PC-9 (cell line): Measurements from ENCODE around the gene SPATS2L. TPM values are rescaled to one million over a fixed set of nuclear protein-coding genes. Genes with fewer than 3 reads are reported as not detected.

Experiments used
- BruUV-seq: library from RNA; stranded (reverse); fragments of 400-500 nt; replicated peaks from 2 replicates; lab custom pipeline; 2021; lab: Mats Ljungman, UMichigan
- CTCF ChIA-PET: fragments of 300-600 bp; sonication (Branson Sonifier 250); formaldehyde crosslinking; loops from one replicate; lab custom pipeline; 2022; ENCODE audit warnings: antibody characterized with exemption; lab: Charles Lee
- POLR2A ChIA-PET: fragments of 300-600 bp; sonication (Branson Sonifier 250); formaldehyde crosslinking; loops from one replicate; lab custom pipeline; 2022; ENCODE audit warnings: antibody characterized with exemption; ENCODE audit not compliant: unreplicated experiment; lab: Charles Lee
- DNase-seq, 2 experiments: peaks; one replicate each; pipeline versions ENCODE4 v3.0.0 to v3.0.0-alpha.2; 2015 to 2022; ENCODE audit warnings: mixed read lengths in 1 of 2
- H2AFZ ChIP-seq: fragments of 200-600 bp; sonication (generic); 2 replicates; pipeline ENCODE4 v1.8.1; 2017; ENCODE audit warnings: antibody characterized with exemption
- H3F3A ChIP-seq: fragments of 200-600 bp; sonication (generic); 2 replicates; pipeline ENCODE4 v1.8.1; 2017; ENCODE audit warnings: antibody characterized with exemption, mild to moderate bottlenecking, low read depth; ENCODE audit not compliant: insufficient read depth
- H3K27ac ChIP-seq: fragments of 200-600 bp; sonication (generic); 2 replicates; pipeline ENCODE4 v1.6.1; 2016; ENCODE audit warnings: mixed run types
- H3K27me3 ChIP-seq: fragments of 200-600 bp; sonication (generic); 2 replicates; pipeline ENCODE4 v1.6.1; 2016; ENCODE audit warnings: low read depth, mixed run types; ENCODE audit not compliant: insufficient read depth
- H3K36me3 ChIP-seq: fragments of 200-600 bp; sonication (generic); 2 replicates; pipeline ENCODE4 v1.6.1; 2016; ENCODE audit warnings: low read depth, mixed run types
- H3K4me1 ChIP-seq: fragments of 200-600 bp; sonication (generic); replicated peaks from 2 replicates; pipeline ENCODE4 v1.6.1; 2016; ENCODE audit warnings: mixed run types; ENCODE audit not compliant: insufficient read depth
- H3K4me2 ChIP-seq: fragments of 200-600 bp; sonication (generic); 2 replicates; pipeline ENCODE4 v1.6.1; 2017; ENCODE audit warnings: mixed run types
- H3K4me3 ChIP-seq: fragments of 200-600 bp; sonication (generic); 2 replicates; pipeline ENCODE4 v1.6.1; 2016; ENCODE audit warnings: mixed run types
- H3K79me2 ChIP-seq: fragments of 200-600 bp; sonication (generic); 2 replicates; pipeline ENCODE4 v1.6.1; 2017; ENCODE audit warnings: low read depth, mixed run types
- H3K9me2 ChIP-seq: fragments of 200-600 bp; sonication (generic); 2 replicates; pipeline ENCODE4 v1.8.1; 2017; ENCODE audit warnings: mild to moderate bottlenecking; ENCODE audit not compliant: insufficient read depth
- H3K9me3 ChIP-seq: fragments of 200-600 bp; sonication (generic); 2 replicates; pipeline ENCODE4 v1.8.1; 2016; ENCODE audit warnings: low read depth; ENCODE audit not compliant: insufficient read depth
- H4K20me1 ChIP-seq: fragments of 200-600 bp; sonication (generic); 2 replicates; pipeline ENCODE4 v1.8.1; 2017; ENCODE audit not compliant: insufficient read depth
- CTCF ChIP-seq: fragments of 200-600 bp; sonication (generic); conservative IDR thresholded peaks from 2 replicates; pipeline ENCODE4 v1.6.1; 2017; ENCODE audit warnings: mixed run types, antibody characterized with exemption, mild to moderate bottlenecking, moderate library complexity
- EZH2 ChIP-seq: fragments of 200-600 bp; sonication (generic); IDR thresholded peaks from 2 replicates; pipeline ENCODE4 v1.8.0; 2017; ENCODE audit warnings: antibody characterized with exemption, low read depth
- intact Hi-C: fragments of 100-400 bp; cut with micrococcal nuclease; formaldehyde crosslinking; loops from one replicate; pipeline ENCODE4 v1.10.0; 2022; ENCODE audit not compliant: unreplicated experiment
- total RNA-seq: library from RNA; stranded (reverse); gene quantifications from 2 replicates; pipeline ENCODE4 v1.2.3, GENCODE V29; 2021

Gene SPATS2L
- total RNA-seq, 1 experiment from 2014 or later: 199 TPM

- Histone ChIP-seq H3K4me3 (peak overlapping the region; percentile 59; the same call in 1 of the 2 replicates), H3K27ac (peak overlapping the region; percentile 96), H3K9me3 (no peaks in the 10 kb centered on the region), H4K20me1 (no peaks in the 10 kb centered on the region), H3K4me1 (peaks cover 70% of the 10 kb centered on the region), H3K36me3 (no peaks in the 10 kb centered on the region), H3K79me2 (peaks cover 85% of the 10 kb centered on the region), H3K4me2 (peak overlapping the region; percentile 87), H3K9me2 (no peaks in the 10 kb centered on the region), H3F3A (peaks cover 37% of the 10 kb centered on the region), H3K27me3 (no peaks in the 10 kb centered on the region), H2AFZ (no peak overlapping the region)
- CTCF ChIA-PET: no interaction called here
- TF ChIP-seq EZH2 (no peak), CTCF (no peak)
- intact Hi-C loops: no loop called here
- POLR2A ChIA-PET: no interaction called here
- no TSS peak for BruUV-seq
- DNase-seq: peak in 1 of 2 experiments; percentile 69
Measured at GRCh38 chr2:200380833-200381542, 74.5 kb downstream of the SPATS2L start.

DNA sequence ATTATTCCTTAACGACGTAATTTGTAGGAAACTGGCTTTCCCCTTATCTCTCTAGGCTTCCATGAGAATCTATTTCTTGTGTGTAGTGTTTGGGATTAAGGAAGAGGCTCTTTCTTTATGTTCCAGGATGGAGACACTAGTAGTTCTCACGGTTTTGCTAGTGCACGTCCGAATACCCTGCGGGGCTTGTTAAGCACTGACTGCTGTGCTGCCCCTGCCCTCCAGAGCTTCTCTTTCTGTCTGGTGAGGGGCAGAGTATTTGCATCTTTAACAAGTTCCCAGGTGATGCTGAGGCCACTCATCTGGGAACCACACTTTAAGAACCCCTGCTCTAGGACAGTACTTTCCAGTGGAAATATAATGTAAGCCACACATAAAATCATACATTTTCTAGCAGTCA is 76.4 kb downstream of the SPATS2L start:
- no peak overlapping the region; the same call in 1 of the 2 replicates for H3K4me2 ChIP-seq
- CTCF ChIA-PET: no interaction called here
- H3K27ac ChIP-seq: 0 out of 2 replicates have a peak overlapping the region, but pooled peaks have one; percentile 46
- no peaks in the 10 kb centered on the region for H3K9me2 ChIP-seq
- H3K9me3 ChIP-seq: no peaks in the 10 kb centered on the region
- BruUV-seq: no TSS peak
- H3K27me3 ChIP-seq: no peaks in the 10 kb centered on the region
- H3K4me1 ChIP-seq: peaks cover 51% of the 10 kb centered on the region
- H2AFZ ChIP-seq: no peak overlapping the region
- H4K20me1 ChIP-seq: no peaks in the 10 kb centered on the region
- H3K4me3 ChIP-seq: no peak overlapping the region
- no peak for DNase-seq
- intact Hi-C loops: no loop called here
- peaks cover 27% of the 10 kb centered on the region for H3F3A ChIP-seq
- H3K79me2 ChIP-seq: peaks cover 92% of the 10 kb centered on the region
- no peak for TF ChIP-seq EZH2
- no peak for TF ChIP-seq CTCF
- peaks cover 10% of the 10 kb centered on the region; the same call in 1 of the 2 replicates for H3K36me3 ChIP-seq
- POLR2A ChIA-PET: no interaction called here

DNA sequence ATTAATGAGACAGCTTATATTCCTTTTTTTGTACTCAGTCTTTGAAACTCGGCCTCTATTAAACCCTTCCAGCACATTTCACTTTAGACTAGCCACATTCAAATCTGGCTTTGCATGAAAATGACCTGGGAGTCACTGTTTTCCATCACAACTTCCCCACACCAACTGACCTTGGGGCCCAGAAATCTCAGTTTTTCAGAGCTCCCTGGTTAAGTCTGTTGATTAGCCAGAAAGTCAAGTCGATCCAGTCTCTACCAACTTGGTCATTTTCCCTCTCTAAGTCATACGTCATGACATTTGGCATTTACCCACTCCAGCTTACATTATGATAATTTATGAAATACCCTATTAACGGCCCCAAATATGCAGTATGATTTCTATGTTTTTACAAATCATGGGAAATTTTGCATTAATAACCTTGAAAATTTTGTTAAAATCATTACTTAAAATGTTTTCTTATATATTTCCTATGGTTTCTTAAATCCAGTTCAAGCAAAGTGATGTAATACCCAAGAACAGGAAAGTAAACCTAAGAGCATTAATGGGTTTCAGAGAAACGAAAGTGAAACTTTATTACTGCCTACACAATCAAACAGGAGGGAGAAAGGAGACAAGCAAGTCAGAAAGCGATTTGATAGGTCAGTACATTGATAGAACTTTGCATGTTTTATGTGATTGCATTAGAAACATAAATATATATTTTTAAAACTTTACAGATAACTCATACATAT is 77.1 kb downstream of the SPATS2L start:
- TF ChIP-seq EZH2 (no peak), CTCF (no peak)
- Histone ChIP-seq H3K4me2 (peak overlapping the region; percentile 59), H3K4me3 (0 out of 2 replicates have a peak overlapping the region, but pooled peaks have one; percentile 22), H3K9me3 (no peaks in the 10 kb centered on the region), H3F3A (peaks cover 20% of the 10 kb centered on the region), H3K79me2 (peaks cover 95% of the 10 kb centered on the region), H3K27ac (peak overlapping the region; percentile 46), H4K20me1 (no peaks in the 10 kb centered on the region), H2AFZ (no peak overlapping the region), H3K27me3 (no peaks in the 10 kb centered on the region), H3K36me3 (peaks cover 12% of the 10 kb centered on the region; the same call in 1 of the 2 replicates), H3K4me1 (peaks cover 44% of the 10 kb centered on the region), H3K9me2 (no peaks in the 10 kb centered on the region)
- CTCF ChIA-PET: no interaction called here
- POLR2A ChIA-PET: no interaction called here
- no TSS peak for BruUV-seq
- DNase-seq: peak in 1 of 2 experiments; percentile 43
- intact Hi-C loops: no loop called here
